LHCN-M2 (cell line): ENCODE data around the gene TICRR. TPM values are rescaled to one million over a fixed set of nuclear protein-coding genes. Genes with fewer than 3 reads are reported as not detected.

Source experiments
- DNase-seq: peaks from one replicate; pipeline ENCODE4 v3.0.0-alpha.2; 2012; ENCODE audit warnings: low read depth
- total RNA-seq: library from RNA; depleted of rRNA; stranded (reverse); fragments of >200 nt; gene quantifications from 2 replicates; pipeline ENCODE4 v1.2.3, GENCODE V29; 2014; rRNA removed

Gene TICRR
- total RNA-seq, 1 experiment from 2014 or later: 9.9 TPM

GRCh38 chr15:89673165-89673512, 97.9 kb downstream of the TICRR start:
- DNase-seq: peak; percentile 19

DNA sequence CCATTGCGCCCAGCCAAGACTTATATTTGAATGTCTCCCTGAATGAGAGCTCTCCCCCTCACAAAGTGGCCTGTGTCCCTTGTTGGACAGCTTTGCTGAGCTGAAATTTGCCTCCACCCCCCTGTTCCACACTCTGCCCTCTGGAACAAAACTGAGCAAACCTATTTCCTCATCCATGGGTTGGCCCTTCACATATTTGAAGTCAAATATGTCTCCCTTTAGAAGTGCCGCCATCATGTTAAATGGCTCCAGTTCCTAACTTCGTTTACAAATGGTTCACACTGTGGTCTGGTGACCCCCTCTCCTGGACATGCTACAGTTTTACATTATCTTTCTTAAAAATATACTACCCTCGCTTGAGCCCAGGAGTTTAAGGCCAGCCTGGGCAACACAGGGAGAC, 99.3 kb downstream of the TICRR start:
- DNase-seq: no peak

DNA sequence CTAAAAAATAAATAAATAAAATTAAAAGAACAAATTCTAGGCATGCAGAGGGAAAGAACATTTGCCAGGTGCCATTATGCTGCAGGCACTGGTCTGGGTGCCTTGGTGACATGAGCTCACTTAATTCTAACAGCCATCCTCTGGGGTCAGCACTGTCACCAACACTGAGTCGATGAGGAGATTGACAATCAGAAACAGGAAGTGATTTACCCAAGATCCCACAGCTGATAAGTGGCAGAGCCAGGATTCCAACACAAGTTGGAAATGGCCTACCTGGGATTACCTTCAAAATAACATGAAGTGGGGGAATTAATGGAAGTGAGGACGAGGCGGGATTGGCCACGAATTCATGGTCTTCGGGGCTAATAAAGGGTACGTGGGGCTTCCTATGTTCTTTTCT, 100.3 kb downstream of the TICRR start:
- DNase-seq: no peak

DNA sequence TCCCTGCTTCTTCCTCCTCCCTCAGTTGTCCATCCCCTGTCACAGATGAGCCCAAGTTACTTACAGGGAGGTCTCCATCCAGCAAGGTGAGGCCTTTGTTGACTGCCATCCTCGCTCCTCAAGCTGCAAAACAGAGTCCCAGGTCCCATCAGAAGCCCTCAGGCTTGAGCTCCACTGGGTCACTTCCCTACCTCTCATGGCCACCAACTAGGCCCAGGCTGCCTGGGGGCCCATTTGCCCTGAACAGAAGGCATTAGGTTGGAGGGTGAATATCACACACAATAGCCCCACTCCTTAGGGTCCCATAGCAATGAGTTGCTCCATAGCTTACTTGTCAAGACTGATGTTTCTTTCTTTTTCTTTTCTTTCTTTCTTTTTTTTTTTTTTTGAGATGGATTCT, 102.1 kb downstream of the TICRR start:
- no peak for DNase-seq

Other genes starting within 250 kb of the TICRR start
- gene POLG, start 240.6 kb upstream of the TICRR start, total RNA-seq: 57.8 and 58.8 TPM in 2 replicates
- not detected in 2 replicates for gene RHCG, start 78.9 kb upstream of the TICRR start, total RNA-seq
- gene KIF7, start 80.0 kb downstream of the TICRR start, total RNA-seq: 11.1 and 14.1 TPM in 2 replicates
- gene PLIN1, start 103.9 kb downstream of the TICRR start, total RNA-seq: 0.06 TPM in 1 of 2 replicates, not detected in the other
- gene PEX11A, start 115.3 kb downstream of the TICRR start, total RNA-seq: 3.5 and 6.0 TPM in 2 replicates
- gene WDR93, start 115.3 kb downstream of the TICRR start, total RNA-seq: not detected in 2 replicates
- 0.17 TPM in 1 of 2 replicates, not detected in the other for gene MESP1, start 175.8 kb downstream of the TICRR start, total RNA-seq
- 0.06 and 0.45 TPM in 2 replicates for gene MESP2, start 200.9 kb downstream of the TICRR start, total RNA-seq
- 61.8 and 73.4 TPM in 2 replicates for gene ANPEP, start 239.4 kb downstream of the TICRR start, total RNA-seq